AG04450 (cell line): ENCODE measurements around the gene HOXD8. TPM values are rescaled to one million over a fixed set of nuclear protein-coding genes. Genes with fewer than 3 reads are reported as not detected.

Source experiments
- CTCF ChIA-PET: fragments of 300-600, 350-600 bp; formaldehyde crosslinking; extraction: SDS; loops from one replicate; lab custom pipeline; 2022; ENCODE audit warnings: antibody characterized with exemption, inconsistent platforms; lab: Charles Lee
- POLR2A ChIA-PET: fragments of 350-600 bp; formaldehyde crosslinking; extraction: SDS; loops from one replicate; lab custom pipeline; 2021; ENCODE audit warnings: antibody characterized with exemption, inconsistent platforms; lab: Yijun Ruan, JAX
- DNase-seq: peaks from one replicate; pipeline ENCODE4 v3.0.0-alpha.2; 2011; ENCODE audit warnings: low read depth, low spot score
- H3K27ac ChIP-seq: one replicate; pipeline ENCODE4 v1.5.1; 2012; ENCODE audit warnings: low read depth, low read length, control low read depth
- H3K27me3 ChIP-seq: one replicate; pipeline ENCODE4 v1.6.0; 2012; ENCODE audit warnings: low read length; ENCODE audit not compliant: control insufficient read depth, insufficient read depth
- H3K4me3 ChIP-seq: 2 replicates; pipeline ENCODE4 v1.5.1; 2011; ENCODE audit warnings: mild to moderate bottlenecking, low read depth, low read length, control low read depth
- H3K9me3 ChIP-seq: 2 replicates; pipeline ENCODE4 v1.5.1; 2012; ENCODE audit warnings: low read length; ENCODE audit not compliant: control insufficient read depth, insufficient read depth
- CTCF ChIP-seq: IDR thresholded peaks from 2 replicates; pipeline ENCODE4 v1.5.1; 2011; ENCODE audit warnings: low read depth, low read length, control low read depth, inconsistent platforms
- polyA plus RNA-seq: library from polyadenylated mRNA; depleted of rRNA; stranded (reverse); fragments of >200 nt; gene quantifications from 2 replicates; pipeline ENCODE4 v1.2.3, GENCODE V29; 2011

HOXD8 gene
- polyA plus RNA-seq, 1 experiment: not detected

DNA sequence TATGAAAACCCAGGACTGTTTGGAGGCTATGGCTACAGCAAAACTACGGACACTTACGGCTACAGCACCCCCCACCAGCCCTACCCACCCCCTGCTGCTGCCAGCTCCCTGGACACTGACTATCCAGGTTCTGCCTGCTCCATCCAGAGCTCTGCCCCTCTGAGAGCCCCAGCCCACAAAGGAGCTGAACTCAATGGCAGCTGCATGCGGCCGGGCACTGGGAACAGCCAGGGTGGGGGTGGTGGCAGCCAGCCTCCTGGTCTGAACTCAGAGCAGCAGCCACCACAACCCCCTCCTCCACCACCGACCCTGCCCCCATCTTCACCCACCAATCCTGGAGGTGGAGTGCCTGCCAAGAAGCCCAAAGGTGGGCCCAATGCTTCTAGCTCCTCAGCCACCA, 39.7 kb downstream of the HOXD8 start:
- no peak for TF ChIP-seq CTCF
- CTCF ChIA-PET: interaction anchor here (0.6 to 0.8 kb wide), 2 partner anchors 29 to 469 kb away, joined by 5 read pairs; no protein-coding TSS in a partner anchor
- POLR2A ChIA-PET: no interaction called here
- no peak for DNase-seq
- Histone ChIP-seq H3K27me3 (peaks cover 72% of the 10 kb centered on the region), H3K4me3 (no peak overlapping the region), H3K9me3 (peaks cover 13% of the 10 kb centered on the region; the same call in 1 of the 2 replicates), H3K27ac (no peak overlapping the region)

DNA sequence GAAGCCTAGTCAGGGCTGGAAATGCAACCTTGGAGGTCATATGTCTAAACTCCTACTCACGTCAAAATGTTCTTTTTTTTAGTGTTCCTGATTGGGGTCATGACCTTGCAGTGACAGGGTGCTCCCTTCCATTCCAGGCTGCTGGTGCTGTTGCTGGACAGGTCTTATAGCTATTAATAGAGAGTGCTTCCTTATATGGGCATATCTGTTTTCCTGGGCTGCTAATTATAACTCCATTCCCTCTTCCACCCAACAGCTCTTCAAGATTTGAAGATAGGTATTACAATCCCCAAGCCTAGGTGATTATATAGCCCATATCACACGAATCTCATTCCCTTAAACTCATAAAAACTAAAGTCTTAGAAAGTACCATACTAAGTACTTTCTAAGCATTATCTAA, 40.2 kb downstream of the HOXD8 start:
- Histone ChIP-seq H3K27ac (no peak overlapping the region), H3K27me3 (peaks cover 72% of the 10 kb centered on the region), H3K9me3 (peaks cover 13% of the 10 kb centered on the region; the same call in 1 of the 2 replicates), H3K4me3 (no peak overlapping the region)
- no peak for TF ChIP-seq CTCF
- CTCF ChIA-PET: interaction anchor here (0.6 kb wide), 1 partner anchor 468 kb away, joined by 5 read pairs; no protein-coding TSS in a partner anchor
- POLR2A ChIA-PET: no interaction called here
- no peak for DNase-seq

GRCh38 chr2:176170602-176171305, 41.2 kb downstream of the HOXD8 start:
- no peak for TF ChIP-seq CTCF
- peaks cover 71% of the 10 kb centered on the region for H3K27me3 ChIP-seq

DNA sequence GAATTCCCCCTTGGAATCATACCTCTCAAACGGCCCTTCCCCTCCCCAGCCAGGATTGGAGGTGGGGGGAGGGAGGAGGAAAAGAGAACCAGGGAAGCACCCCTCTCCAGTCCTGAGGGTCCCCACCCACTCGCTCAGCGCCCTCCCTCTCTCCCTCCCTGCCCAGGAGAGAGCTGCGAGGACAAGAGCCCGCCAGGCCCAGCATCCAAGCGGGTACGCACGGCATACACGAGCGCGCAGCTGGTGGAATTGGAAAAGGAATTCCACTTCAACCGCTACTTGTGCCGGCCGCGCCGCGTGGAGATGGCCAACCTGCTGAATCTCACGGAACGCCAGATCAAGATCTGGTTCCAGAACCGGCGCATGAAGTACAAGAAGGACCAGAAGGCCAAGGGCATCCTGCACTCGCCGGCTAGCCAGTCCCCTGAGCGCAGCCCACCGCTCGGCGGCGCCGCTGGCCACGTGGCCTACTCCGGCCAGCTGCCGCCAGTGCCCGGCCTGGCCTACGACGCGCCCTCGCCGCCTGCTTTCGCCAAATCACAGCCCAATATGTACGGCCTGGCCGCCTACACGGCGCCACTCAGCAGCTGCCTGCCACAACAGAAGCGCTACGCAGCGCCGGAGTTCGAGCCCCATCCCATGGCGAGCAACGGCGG, 42.0 kb downstream of the HOXD8 start:
- Histone ChIP-seq H3K9me3 (peaks cover 13% of the 10 kb centered on the region; the same call in 1 of the 2 replicates), H3K4me3 (no peak overlapping the region), H3K27me3 (peaks cover 71% of the 10 kb centered on the region), H3K27ac (no peak overlapping the region)
- CTCF ChIA-PET: no interaction called here
- POLR2A ChIA-PET: no interaction called here
- DNase-seq: no peak
- TF ChIP-seq CTCF: no peak

More at GRCh38 chr2:176170602-176171305, 41.2 kb downstream of the HOXD8 start:
- ChIA-PET POLR2A (no interaction called here), CTCF (no interaction called here)
- no peak for DNase-seq
- Histone ChIP-seq H3K27ac (no peak overlapping the region), H3K9me3 (peaks cover 13% of the 10 kb centered on the region; the same call in 1 of the 2 replicates), H3K4me3 (no peak overlapping the region)
